GM18867 (cell line): ENCODE data around the gene WNT6.

Experiments used
- ATAC-seq: cut with Tn5 transposase; IDR thresholded peaks from one replicate; pipeline ENCODE4 v1.9.1; 2021; ENCODE audit warnings: mild to moderate bottlenecking, moderate library complexity; ENCODE audit not compliant: unreplicated experiment

The WNT6 gene

GRCh38 chr2:218857371-218858137 lies 2.1 kb upstream of the WNT6 start:
- no peak for ATAC-seq

GRCh38 chr2:218858138-218858445 lies 1.5 kb upstream of the WNT6 start:
- ATAC-seq: no peak

DNA sequence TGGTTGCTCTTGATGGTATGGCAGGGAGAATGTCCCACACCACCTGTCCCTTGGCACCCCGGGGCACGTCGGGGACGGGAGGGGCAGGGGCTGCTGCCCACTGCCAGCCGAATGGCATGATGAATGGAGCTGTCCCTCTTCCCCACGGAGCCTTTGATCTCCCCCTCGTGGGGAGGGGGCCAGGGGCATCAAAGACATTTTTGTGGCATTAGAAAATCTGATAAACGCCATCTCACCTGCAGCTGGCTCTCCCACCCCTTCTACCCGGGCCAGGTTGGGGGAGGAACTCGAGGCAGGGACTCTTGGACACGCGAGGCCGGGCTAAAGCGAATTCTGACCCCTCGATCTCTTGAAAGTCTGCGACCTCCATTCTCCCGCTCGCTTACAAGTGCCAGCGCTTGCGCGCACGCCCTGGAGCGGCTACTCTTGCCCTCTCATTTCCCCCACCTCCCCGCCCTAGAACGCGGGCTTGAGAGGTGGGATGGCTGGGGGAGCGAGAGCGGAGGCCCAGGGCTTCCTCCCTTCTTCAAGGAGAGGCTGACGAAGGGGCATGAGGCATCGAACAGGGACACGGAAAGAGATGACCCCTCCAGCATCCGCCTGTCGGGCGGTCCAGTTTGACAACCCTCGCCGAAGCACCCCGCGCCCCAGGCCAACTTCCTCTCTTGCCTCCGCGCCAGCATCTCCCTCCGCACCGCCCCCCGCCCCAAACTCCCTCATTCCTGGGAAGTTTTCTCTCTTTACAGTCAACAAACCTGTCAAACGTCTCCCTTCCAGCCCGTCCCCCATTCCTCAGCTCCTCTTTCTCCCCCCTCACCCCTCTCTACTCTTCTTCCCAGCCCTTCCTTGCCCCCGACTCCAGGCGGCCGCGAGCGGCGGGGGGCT lies 692 bp upstream of the WNT6 start:
- no peak for ATAC-seq

- no peak for ATAC-seq
These were observed 605 bp downstream of the WNT6 start for GRCh38 chr2:218859988-218860831.

DNA sequence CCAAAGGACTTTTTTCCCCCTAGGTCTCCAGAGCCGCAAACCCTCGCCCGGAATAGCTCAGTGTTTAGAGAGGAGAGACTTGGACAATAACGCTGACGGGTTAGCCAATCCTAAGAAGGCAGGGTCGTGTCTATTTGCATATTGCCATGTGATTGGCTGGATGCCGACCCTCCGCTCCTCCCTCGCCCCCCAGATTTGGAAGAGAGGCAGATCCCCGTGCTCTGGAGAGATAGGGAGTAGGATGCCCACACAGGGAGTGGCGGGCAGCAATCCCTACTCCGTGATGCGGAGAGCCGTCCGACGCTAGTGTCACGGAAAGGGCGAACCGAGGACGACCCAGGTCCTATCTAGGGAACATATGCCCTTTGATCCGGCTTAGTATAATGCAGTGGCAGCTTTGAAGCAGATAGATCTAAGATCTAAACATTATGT lies 1.4 kb downstream of the WNT6 start:
- ATAC-seq: no peak

- no peak for ATAC-seq
These were observed 2.2 kb downstream of the WNT6 start for GRCh38 chr2:218861645-218862318.

- ATAC-seq: no peak
These were observed 3.5 kb downstream of the WNT6 start for GRCh38 chr2:218863021-218863520.

DNA sequence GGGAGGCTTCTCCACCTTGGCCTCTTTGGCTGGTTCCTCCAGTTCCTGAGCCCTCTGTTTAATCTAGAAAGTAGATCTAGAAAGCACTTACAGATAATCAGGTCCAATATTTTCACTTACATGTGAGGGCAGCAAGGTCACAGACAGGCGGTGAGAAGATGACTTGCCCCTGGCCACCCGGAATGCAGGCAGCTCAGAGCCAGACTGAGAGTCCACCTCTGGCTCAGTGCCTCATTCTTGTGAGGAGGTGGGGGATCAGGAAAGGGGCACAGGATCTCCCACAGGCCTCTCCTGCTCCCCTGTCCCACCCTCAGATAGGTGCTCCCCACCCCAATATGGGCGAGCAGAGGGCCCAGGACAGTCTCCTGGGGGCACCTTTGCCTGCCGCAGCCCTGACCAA lies 5.8 kb downstream of the WNT6 start:
- ATAC-seq: no peak

- no peak for ATAC-seq
These were observed 6.4 kb downstream of the WNT6 start for GRCh38 chr2:218865999-218866398.

DNA sequence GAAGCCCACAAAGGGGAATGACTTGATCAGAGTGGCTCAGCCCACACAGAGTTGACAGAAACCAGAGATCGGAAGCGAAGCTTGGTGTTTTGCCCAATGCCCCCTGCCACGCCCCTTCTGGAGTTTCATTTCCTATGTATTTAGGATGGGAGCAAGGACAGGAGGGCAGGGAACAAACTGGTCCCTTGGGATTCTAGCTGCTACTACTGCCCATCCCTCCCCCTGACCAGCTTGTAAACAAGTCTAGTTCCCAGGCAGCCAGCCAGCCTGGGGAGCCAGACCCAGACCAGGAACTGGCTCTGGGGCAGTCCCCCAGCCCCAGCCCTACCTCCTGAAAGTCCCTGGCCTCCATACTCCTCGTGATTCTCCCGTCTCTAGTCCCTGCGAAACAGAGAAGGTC lies 8.3 kb downstream of the WNT6 start:
- no peak for ATAC-seq

GRCh38 chr2:218869064-218869463 lies 9.5 kb downstream of the WNT6 start:
- ATAC-seq: no peak

DNA sequence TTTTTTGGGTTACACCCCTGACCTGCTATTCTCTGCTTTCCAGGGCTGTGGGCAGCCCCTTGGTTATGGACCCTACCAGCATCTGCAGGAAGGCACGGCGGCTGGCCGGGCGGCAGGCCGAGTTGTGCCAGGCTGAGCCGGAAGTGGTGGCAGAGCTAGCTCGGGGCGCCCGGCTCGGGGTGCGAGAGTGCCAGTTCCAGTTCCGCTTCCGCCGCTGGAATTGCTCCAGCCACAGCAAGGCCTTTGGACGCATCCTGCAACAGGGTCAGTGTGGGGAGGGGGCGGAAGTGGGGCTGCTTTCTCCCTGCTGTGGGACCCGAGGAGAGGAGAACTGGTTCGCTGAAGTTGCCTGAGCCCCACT lies 11.4 kb downstream of the WNT6 start:
- no peak for ATAC-seq

GRCh38 chr2:218871345-218872302 lies 12.0 kb downstream of the WNT6 start:
- ATAC-seq: no peak

GRCh38 chr2:218872645-218873358 lies 13.2 kb downstream of the WNT6 start:
- no peak for ATAC-seq

GRCh38 chr2:218873359-218874194 lies 14.0 kb downstream of the WNT6 start:
- ATAC-seq: no peak

DNA sequence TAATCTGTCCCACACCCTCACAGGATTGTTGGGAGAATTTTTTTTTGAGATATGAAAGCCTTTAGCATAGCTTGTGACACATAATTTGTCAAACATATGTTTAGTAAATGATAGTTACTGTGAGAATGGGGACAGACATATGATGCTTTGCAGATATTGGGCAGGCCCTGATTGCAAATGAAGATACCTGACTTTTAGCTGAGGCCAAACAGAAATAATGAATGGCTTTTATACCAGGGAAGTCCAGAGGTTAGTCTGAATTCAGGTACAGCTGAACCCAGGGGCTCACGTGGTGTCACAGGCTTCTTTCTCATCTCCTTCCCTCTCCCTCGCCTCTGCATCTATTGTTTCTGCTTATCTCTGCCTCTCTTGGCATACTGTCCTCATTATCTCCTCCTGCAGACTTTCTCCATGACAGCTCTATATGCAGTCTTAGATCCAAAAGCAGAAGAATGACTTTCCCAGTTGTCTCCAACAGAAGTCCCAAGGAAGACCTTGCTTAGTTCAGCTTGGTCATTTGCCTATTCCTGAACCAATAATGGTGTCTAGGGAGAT lies 16.2 kb downstream of the WNT6 start:
- ATAC-seq: no peak

GRCh38 chr2:218876562-218877219 lies 17.1 kb downstream of the WNT6 start:
- ATAC-seq: no peak
